ENCODE data around the gene SHOX.
"Not testable (repeated sequence)": the region's sequence is repeated elsewhere in the genome, so short reads cannot be mapped to it uniquely, and the experiment has no call there.

Gene SHOX

DNA sequence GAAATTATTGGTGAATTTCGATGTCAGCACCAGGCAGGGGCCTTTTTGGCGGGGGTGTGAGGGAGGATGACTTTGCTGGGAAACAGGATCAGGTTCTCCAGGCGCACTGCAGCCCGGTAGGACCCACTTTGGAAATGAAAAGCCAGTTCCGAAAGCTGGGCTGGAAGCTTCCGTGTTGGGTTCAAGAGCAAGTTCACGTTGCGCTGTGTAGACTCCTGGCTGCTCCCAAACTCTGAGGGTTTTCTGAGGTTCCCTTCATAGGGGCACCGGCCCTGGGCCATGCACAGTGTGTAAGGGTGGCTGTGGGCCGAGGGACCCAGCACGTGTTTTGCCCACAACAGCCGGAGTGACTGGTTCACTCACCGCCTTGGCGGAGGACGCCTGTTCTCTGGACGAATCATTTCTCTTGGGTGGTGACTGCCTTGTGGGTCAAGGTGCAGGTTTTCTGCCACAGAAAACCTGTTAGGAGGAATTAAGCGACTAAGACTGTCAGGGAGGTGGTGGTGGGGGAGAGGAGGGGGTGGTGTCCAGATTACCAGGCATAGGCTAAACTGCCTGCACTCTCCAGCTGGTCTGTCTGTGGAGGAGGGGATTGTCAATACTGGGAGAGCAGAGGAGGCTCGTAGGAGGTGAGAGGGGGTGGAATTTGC lies 8.0 kb downstream of the SHOX start:
- DNase-seq = no peak

DNA sequence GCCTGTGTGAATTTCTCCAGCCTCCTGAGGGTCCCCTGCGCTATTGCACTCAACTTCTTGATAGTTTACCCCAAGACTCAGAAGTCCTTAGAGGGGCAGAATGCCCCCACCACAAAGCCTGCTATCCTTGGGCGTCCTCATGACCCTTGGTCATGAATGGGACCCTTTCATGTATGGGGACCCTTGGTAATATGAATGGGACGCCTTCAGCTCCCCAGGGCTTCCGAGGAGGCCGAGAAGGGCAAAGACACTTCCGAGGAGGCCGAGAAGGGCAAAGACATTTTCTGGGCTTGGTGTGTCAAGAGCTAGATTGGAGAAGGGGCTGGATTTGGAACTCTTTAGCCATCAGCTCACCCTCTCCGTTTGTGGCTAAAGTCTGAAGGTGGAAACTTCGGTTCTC lies 8.6 kb downstream of the SHOX start:
- DNase-seq = no peak

DNA sequence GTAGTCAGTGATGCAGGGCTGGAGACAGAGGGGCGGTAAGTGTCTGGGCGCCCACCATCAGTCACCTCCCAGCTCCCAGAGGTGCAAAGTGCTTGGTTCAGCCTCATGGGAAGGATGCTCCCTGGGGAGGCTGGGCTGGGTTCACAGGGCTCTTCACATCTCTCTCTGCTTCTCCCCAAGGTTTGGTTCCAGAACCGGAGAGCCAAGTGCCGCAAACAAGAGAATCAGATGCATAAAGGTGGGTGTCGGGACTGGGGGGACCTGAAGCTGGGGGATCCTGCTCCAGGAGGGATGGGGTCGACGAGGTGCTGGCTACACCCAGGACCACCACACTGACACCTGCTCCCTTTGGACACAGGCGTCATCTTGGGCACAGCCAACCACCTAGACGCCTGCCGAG lies 10.1 kb downstream of the SHOX start:
- DNase-seq = no peak

DNA sequence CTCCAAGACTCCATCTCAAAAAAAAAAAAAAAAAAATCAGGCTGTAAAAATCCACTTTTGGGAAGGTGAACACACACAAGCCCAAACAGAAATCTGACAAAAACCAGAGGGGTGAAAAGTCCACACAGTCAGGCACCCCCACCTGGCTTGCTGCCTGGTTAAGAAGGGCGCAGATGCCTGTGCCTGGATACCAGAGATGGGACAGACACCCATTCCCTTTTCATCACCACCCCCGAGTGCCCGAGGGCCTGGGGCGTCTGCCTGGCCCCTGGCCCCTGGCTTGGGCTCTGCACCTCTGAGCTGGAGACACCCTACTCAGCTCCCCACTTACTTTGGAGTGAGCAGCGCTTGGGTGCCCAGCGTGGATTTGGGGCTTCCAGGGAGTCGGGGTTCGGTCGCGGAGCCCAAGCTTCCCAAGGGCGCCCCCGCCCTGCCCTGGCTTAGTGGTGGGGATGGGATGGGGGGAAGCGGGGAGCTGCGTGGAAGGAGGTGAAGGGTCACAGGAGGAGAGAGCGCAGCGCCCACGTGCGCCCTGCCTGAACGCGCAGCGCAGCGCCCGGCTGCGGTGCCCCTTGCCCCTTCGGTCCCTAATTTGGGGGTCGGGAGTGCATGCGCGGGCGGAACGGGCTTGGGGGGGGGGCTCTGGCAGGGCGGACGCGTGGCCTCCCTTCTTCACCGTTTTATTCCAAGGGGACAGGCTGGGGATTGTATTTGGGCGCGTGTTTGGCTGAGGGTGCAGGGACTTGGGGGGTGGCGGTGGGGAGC lies 11.3 kb downstream of the SHOX start:
- no peak for DNase-seq

DNA sequence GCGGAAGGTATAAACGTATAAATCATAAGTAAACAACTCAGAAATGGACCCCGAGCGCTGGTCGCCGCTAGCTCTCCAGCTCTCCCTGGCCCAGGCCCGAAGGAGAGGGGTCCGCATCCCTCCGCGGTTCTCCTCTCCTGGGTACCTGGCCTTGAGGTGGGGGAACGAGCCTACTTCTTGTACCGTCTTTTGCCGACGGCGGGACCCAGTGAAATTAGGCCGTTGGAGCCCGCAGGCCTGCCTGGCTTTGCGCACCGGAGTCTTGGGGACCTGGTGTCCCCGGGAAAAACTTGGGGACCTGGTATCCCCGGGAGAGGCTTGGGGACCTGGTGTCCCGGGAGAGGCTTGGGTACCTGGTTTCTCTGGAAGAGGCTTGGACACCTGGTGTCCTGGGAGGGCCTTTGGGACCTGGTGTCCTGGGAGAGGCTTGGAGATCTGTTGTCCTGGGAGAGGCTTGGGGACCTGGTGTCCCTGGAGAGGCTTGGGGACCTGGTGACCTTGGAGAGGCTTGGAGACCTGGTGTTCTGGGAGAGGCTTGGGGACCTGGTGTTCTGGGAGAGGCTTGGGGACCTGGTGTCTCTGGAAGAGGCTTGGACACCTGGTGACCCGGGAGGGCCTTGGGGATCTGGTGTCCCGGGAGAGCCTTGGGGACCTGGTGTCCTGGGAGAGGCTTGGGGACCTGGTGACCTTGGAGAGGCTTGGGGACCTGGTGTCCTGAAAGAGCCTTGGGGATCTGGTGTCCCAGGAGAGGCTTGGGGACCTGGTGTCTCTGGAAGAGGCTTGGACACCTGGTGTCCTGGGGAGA lies 12.0 kb downstream of the SHOX start:
- no peak for DNase-seq

DNA sequence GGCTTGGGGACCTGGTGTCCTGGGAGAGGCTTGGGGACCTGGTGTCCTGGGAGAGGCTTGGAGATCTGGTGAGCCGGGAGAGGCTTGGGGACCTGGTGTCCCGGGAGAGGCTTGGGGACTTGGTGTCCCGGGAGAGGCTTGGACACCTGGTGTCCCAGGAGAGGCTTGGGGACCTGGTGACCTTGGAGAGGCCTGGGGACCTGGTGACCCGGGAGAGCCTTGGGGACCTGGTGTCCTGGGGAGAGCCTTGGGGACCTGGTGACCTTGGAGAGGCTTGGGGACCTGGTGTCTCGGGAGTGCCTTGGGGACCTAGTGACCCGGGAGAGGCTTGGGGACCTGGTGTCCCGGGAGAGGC lies 12.6 kb downstream of the SHOX start:
- DNase-seq = no peak

DNA sequence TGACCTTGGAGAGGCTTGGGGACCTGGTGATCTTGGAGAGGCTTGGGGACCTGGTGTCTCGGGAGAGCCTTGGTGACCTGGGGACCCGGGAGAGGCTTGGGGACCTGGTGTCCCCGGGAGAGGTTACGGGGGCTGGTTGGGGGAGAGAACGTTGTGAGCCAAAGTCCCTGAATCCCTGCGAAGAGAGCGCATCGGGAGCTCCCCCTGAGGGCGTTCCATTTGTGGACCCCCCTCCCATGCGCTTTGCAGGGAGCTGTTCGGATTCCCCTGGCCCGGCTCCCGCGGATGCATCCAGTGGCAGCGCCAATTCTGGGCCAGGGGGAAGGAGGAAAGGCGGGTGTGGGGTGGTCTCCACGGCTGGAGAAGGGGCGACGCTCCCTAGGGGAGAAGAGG lies 13.3 kb downstream of the SHOX start:
- DNase-seq = no peak

DNA sequence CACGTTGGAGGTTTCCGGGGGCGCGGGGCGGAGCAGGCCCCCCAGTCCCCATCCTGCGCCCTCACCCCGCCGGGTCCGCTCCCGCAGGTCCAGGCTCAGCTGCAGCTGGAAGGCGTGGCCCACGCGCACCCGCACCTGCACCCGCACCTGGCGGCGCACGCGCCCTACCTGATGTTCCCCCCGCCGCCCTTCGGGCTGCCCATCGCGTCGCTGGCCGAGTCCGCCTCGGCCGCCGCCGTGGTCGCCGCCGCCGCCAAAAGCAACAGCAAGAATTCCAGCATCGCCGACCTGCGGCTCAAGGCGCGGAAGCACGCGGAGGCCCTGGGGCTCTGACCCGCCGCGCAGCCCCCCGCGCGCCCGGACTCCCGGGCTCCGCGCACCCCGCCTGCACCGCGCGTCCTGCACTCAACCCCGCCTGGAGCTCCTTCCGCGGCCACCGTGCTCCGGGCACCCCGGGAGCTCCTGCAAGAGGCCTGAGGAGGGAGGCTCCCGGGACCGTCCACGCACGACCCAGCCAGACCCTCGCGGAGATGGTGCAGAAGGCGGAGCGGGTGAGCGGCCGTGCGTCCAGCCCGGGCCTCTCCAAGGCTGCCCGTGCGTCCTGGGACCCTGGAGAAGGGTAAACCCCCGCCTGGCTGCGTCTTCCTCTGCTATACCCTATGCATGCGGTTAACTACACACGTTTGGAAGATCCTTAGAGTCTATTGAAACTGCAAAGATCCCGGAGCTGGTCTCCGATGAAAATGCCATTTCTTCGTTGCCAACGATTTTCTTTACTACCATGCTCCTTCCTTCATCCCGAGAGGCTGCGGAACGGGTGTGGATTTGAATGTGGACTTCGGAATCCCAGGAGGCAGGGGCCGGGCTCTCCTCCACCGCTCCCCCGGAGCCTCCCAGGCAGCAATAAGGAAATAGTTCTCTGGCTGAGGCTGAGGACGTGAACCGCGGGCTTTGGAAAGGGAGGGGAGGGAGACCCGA lies 14.0 kb downstream of the SHOX start:
- DNase-seq = no peak

DNA sequence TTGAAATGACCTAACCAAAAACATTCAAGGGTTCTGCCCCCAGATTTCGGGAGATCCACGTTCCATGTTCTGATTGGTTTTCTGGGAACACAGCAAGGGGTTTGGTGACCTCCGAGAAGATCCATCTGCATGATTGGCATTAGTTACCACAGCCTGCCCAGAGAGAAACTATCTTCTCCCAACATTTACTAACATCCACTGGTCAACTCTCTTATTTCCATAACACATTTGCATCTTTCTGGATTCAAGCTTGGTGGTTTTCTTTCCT lies 15.6 kb downstream of the SHOX start:
- DNase-seq = no peak

DNA sequence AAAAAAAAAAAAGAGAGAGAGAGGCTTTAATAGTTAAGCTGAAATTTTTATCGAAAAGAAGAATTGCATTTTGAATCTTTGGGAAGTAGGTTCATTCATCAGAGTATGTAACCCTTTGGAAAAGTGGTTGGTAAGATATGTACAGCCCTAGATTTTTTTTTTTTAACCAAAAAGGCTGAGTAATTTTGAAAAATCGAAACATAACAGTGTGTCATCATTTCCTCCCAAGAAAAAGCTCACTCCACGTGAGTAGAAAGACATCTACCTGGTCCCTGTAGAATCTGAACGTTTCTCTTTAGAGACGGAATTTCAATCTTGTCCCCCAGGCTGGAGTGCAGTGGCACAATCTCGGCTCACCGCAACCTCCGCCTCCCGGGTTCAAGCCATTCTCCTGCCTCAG lies 16.2 kb downstream of the SHOX start:
- DNase-seq = no peak

DNA sequence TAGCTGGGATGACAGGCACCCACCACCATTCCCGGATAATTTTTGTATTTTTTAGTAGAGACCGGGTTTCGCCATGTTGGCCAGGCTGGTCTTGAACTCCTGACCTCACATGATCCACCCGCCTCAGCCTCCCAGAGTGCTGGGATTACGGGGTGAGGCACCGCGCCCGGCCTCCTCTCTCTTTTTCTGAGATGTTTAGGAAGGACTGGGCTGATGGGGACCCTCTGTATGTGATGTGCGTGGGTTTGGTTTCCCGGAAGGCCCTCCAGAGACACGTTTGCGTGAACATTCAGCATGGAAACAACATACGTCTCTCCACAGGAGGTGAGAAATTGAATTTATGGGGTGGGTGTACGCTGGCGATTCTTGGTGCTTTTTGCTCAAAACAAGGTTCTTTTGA lies 18.6 kb downstream of the SHOX start:
- no peak for DNase-seq

DNA sequence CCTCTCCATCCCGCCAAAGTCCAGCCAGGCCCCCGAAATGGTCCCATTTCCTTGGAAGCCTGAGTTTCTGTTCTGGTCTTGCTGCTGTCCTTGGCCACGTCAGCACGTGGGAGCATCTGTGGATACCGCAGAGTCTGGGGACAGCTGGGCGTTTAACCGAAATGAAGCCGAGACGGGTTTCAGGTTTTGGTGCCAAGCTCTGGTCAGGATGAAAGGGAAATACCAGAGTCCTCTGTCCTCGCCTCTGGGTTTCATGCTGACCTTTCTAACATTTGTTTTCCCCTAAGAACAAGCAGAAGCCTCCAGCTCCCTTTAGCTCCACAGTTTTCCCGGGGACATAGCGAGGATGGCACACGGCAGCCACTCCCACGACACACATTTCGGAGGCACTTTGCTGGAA lies 19.7 kb downstream of the SHOX start:
- DNase-seq = no peak

DNA sequence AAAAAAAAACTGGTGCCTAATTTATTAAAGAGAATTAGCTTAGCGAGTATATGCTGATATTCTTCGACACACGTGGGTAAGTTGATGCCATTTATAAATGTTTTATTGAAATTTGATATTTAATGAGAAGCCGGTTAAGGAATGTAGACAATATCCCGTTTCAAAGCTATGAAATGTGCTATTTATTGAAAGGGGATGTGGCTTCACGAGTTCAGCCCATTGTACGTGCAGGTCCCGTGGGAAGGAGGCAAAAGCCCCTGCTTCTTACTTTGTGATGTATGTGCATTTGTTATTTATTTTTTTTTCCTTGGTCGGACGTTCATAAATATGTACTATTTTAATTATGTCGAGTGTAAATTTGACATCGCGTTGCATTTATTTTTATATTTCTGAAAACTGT lies 20.2 kb downstream of the SHOX start:
- no peak for DNase-seq

DNA sequence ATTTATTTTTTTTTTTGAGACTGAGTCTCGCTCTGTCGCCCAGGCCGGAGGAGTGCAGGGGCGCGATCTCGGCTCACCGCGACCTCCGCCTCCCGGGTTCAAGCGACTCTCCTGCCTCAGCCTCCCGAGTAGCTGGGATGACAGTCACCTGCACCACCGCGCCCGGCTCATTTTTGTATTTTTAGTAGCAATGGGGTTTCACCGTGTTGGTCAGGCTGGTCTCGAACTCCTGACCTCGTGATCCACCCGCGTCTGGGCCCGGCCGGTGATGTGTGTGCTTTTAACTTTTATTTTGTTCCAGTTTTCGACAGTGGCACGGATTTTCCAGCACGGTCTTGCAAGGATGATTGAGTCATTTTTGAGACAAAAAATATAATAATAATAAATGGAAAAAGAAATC lies 21.3 kb downstream of the SHOX start:
- DNase-seq = not testable (repeated sequence)

DNA sequence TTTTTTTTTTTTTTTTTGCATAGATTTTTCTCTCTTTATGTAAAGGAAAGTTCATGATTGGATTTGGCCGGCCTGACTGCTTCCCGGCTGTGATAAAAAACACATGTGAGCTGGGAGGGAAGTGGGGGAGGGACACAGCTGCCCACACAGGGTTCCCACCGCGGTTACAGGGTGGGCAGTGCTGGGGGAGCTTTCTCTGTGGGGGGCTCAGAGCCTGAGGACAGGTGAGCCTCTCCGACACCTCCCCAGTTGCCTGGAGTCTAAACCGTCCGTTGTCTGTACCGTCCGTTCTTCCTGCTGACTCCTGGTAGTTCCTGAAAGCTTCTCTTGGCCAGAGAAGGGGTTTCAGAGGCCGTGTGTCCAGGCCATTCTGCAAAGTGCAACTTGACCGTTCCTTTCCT lies 21.8 kb downstream of the SHOX start:
- no peak for DNase-seq

DNA sequence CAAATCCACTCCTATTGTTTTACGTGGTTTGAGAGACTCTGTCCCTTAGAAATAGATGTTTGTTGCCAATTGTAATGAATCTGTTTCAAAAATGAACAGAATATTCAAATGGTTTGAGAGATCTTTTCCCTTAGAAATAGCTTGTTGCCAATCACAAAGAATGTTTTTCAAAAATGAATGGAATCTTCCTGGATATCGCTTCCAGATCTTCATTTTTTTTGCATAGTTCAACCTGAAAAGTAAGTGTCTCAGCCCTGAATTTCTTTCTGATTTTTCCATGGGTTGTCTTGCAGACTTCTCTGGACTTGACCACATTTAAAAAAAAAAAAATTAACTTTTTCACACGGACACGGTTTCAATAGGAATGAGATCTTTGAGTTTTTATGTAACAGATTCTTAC lies 22.7 kb downstream of the SHOX start:
- DNase-seq = no peak

DNA sequence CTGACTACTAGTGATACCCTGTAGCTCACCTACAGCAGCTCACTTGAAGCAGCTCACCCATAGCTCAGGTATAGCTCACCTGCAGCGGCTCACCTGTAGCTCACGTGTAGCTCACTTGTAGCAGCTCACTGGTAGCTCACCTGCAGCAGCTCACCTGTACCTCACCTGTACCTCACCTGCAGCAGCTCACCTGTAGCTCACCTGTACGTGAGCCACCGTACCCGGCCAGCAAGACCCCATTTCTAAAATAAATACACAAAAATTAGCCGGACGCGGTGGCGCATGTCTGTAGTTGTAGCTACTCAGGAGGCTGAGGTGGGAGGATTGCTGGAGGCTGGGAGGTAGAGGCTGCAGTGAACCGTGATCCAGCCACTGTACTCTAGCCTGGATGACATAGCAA lies 30.6 kb downstream of the SHOX start:
- DNase-seq = no peak

DNA sequence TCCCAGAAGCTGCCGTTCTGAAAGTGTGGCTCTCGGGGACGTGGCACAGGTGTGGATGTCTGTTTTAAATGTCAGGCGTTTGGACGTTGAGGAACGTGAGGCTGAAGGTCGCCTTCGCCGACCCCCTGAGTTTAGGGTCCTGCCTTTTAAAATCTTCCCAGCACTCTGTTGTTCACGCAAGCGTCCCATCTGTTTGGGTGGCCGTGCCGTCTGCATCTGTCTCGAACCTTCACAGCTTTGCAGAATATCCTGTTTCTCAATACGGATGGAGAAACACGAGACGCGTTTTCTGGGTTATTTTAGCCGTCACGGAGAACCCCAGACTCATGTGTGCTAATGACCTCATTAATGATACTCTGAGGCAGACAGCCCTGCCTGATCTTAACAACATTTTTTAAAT lies 31.5 kb downstream of the SHOX start:
- DNase-seq = no peak

DNA sequence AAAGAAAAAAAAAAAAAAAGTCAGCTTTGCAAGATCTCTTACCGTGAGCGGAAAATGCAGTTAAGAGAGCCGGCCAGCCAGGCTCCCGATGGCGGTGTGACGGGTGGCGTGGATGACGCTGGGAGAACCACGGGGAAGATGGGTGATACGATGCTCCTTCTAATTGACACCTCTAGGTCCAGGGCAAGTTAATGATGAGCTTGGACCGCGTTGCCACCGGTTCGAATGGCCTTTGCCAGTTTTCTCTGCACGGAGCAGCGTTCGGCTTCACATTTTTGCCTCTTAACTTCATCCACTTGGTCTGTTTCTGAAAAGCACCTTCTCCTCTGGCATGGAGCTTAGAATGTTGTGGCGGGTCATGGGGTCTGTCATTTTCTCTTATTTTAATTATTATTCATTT lies 33.2 kb downstream of the SHOX start:
- no peak for DNase-seq

DNA sequence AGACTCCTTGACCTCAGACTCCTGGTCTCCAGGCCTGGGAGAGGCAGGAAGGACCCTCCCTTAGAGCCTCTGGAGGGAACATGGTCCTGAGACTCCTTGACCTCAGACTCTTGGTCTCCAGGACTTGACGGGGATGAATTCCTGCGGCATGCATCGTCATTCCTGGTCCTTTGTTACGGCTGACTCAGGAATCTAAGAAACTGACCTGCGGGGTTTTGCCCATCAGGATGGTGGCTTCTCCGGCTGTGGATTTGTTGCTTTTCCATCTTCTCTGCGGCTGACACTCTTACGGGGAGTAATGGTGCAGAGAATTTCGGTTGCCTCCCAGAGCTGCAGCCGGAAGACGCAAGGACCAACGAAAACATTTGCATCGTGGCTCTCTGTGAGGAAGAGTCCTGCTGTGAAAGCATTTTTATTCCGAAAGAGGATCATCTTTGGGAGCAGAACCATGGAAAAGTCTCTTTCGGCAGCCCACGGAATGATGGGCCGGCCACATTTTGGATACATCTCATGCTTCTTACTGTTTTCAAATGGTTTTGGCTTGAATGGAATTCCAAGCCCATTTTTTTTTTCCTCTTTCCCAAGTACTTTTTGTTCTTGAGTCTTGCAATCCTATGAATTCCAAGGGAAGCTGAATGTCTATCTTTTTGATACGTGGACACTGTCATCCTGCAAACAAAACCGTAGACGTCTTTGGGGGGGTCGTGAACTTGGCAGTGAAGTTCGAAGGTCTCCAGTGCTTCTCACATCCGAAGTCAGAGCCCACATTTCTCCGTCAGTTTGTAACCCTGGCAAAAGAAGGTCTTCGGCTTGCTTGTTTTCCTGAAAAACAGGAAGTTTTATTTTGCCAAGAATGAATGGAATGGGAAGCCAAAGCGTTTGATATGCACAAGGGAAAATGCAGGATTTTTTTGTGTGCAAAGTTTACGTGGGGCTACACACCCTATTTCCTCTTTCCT lies 36.5 kb downstream of the SHOX start:
- no peak for DNase-seq

DNA sequence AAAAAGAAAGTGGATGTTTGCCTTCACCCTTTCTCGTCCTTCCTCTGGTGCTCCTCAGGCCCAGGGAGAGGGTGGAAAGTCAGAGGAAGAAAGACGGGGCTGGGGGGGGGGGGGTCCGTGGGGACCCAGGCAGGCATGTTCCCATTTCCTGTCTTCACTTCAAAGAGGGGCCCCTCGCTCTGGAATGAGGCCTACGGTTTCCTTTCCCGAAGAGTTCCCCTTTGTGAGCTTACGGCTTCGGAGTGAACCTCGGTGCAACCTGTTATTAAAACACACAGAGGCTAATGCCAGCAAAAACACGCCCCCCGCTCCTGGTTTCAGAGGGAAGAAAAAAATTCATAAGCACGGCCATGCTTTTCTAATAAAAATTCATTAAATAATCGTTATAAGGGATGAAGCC lies 40.1 kb downstream of the SHOX start:
- DNase-seq = no peak

DNA sequence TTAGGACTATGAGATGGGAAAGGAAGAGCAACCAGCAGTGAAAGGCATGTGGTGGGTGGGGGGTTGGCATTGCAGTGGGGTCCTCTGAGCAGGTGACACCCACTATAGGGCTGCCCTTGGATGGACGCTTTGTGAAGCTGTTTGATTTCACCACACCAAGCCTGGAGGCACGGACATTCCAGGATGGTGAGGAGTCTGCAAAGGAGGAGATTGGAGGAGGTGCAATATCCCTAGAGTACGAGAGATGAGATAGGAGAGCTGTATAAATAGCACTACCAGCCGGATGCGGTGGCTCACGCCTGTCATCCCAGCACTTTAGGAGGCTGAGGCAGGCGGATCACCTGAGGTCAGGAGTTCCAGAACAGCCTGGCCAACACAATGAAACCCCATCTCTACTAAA lies 42.3 kb downstream of the SHOX start:
- DNase-seq = no peak

Data from NCI-H69 (cell line).